8988T (cell line): ENCODE data around the gene IQSEC1.

Experiments
- DNase-seq: peaks from one replicate; pipeline ENCODE4 v3.0.0; 2011

Gene IQSEC1

GRCh38 chr3:13085081-13085845, 12.0 kb upstream of the IQSEC1 start:
- no peak for DNase-seq

- DNase-seq: no peak
Observed at GRCh38 chr3:13083898-13084297, 10.7 kb upstream of the IQSEC1 start.

GRCh38 chr3:13083254-13083653, 10.0 kb upstream of the IQSEC1 start:
- DNase-seq: no peak

GRCh38 chr3:13082677-13083076, 9.4 kb upstream of the IQSEC1 start:
- DNase-seq: no peak

GRCh38 chr3:13081603-13082360, 8.6 kb upstream of the IQSEC1 start:
- DNase-seq: no peak

- DNase-seq: no peak
Observed at GRCh38 chr3:13080591-13080990, 7.4 kb upstream of the IQSEC1 start.

- DNase-seq: no peak
Observed at GRCh38 chr3:13080026-13080425, 6.8 kb upstream of the IQSEC1 start.

- DNase-seq: no peak
Observed at GRCh38 chr3:13079510-13079909, 6.3 kb upstream of the IQSEC1 start.

- DNase-seq: no peak
Observed at GRCh38 chr3:13079051-13079450, 5.8 kb upstream of the IQSEC1 start.

- DNase-seq: no peak
Observed at GRCh38 chr3:13078163-13078905, 5.1 kb upstream of the IQSEC1 start.

- no peak for DNase-seq
Observed at GRCh38 chr3:13077431-13078162, 4.4 kb upstream of the IQSEC1 start.

GRCh38 chr3:13075986-13076654, 2.9 kb upstream of the IQSEC1 start:
- no peak for DNase-seq

- no peak for DNase-seq
Observed at GRCh38 chr3:13075318-13075717, 2.1 kb upstream of the IQSEC1 start.

GRCh38 chr3:13074006-13074375, 762 bp upstream of the IQSEC1 start:
- no peak for DNase-seq

- DNase-seq: no peak
Observed at GRCh38 chr3:13072600-13073325, 466 bp downstream of the IQSEC1 start.

GRCh38 chr3:13072239-13072599, 1.0 kb downstream of the IQSEC1 start:
- no peak for DNase-seq

GRCh38 chr3:13071695-13072094, 1.5 kb downstream of the IQSEC1 start:
- DNase-seq: no peak

GRCh38 chr3:13070391-13071070, 2.7 kb downstream of the IQSEC1 start:
- no peak for DNase-seq

- DNase-seq: no peak
Observed at GRCh38 chr3:13069495-13069894, 3.7 kb downstream of the IQSEC1 start.

GRCh38 chr3:13068269-13069010, 4.8 kb downstream of the IQSEC1 start:
- no peak for DNase-seq

GRCh38 chr3:13067778-13068177, 5.5 kb downstream of the IQSEC1 start:
- no peak for DNase-seq
